GM18907 (cell line): ENCODE measurements around the gene WNT8B.

Source experiments
- ATAC-seq: cut with Tn5 transposase; IDR thresholded peaks from one replicate; pipeline ENCODE4 v1.9.1; 2021; ENCODE audit warnings: mild to moderate bottlenecking, moderate library complexity; ENCODE audit not compliant: unreplicated experiment

The WNT8B gene

GRCh38 chr10:100482834-100483185 lies 20.0 kb downstream of the WNT8B start:
- no peak for ATAC-seq

- no peak for ATAC-seq
Observed at GRCh38 chr10:100483876-100484666, 21.3 kb downstream of the WNT8B start.

- no peak for ATAC-seq
Observed at GRCh38 chr10:100485366-100485765, 22.6 kb downstream of the WNT8B start.

- no peak for ATAC-seq
Observed at GRCh38 chr10:100485801-100486495, 23.1 kb downstream of the WNT8B start.

GRCh38 chr10:100487529-100487928 lies 24.7 kb downstream of the WNT8B start:
- no peak for ATAC-seq

- ATAC-seq = no peak
Observed at GRCh38 chr10:100489396-100489795, 26.6 kb downstream of the WNT8B start.

- ATAC-seq = no peak
Observed at GRCh38 chr10:100490531-100490930, 27.7 kb downstream of the WNT8B start.

GRCh38 chr10:100496567-100496966 lies 33.8 kb downstream of the WNT8B start:
- ATAC-seq = no peak

- no peak for ATAC-seq
Observed at GRCh38 chr10:100498059-100498458, 35.2 kb downstream of the WNT8B start.

- ATAC-seq = no peak
Observed at GRCh38 chr10:100501423-100501822, 38.6 kb downstream of the WNT8B start.

- ATAC-seq = no peak
Observed at GRCh38 chr10:100502926-100503494, 40.2 kb downstream of the WNT8B start.

- ATAC-seq = no peak
Observed at GRCh38 chr10:100504096-100504495, 41.3 kb downstream of the WNT8B start.

GRCh38 chr10:100505164-100505563 lies 42.4 kb downstream of the WNT8B start:
- ATAC-seq = no peak

GRCh38 chr10:100506596-100507356 lies 44.0 kb downstream of the WNT8B start:
- no peak for ATAC-seq

GRCh38 chr10:100507357-100507732 lies 44.5 kb downstream of the WNT8B start:
- no peak for ATAC-seq

- no peak for ATAC-seq
Observed at GRCh38 chr10:100508266-100508665, 45.5 kb downstream of the WNT8B start.

- ATAC-seq = no peak
Observed at GRCh38 chr10:100508691-100509150, 45.9 kb downstream of the WNT8B start.

GRCh38 chr10:100509241-100509840 lies 46.5 kb downstream of the WNT8B start:
- no peak for ATAC-seq

GRCh38 chr10:100510533-100511308 lies 47.9 kb downstream of the WNT8B start:
- ATAC-seq = no peak

GRCh38 chr10:100515612-100516011 lies 52.8 kb downstream of the WNT8B start:
- no peak for ATAC-seq
